COLO829 (cell line): Measurements from ENCODE around the gene LRP4.
"Not testable (repeated sequence)": the region's sequence is repeated elsewhere in the genome, so short reads cannot be mapped to it uniquely, and the experiment has no call there.

Experiments
- DNase-seq: peaks from one replicate; pipeline ENCODE4 v3.0.0; 2012; ENCODE audit warnings: low spot score

Gene LRP4

DNA sequence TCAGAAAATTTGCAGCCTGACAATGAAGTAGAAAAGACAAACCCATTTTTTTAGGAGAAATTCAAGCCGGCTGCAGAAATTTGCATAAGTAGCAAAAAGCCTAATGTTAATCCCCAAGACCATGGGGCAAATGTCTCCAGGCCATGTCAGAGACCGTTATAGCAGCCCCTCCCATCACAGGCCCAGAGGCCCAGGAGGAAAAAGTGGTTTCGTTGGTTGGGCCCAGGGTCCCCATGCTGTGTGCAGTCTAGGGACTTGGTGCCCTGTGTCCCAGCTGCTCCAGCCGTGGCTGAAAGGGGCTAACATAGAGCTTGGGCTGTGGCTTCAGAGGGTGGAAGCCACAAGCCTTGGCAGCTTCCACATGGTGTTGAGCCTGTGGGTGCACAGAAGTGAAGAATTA is 9.6 kb upstream of the LRP4 start:
- DNase-seq, result not testable (repeated sequence)

- DNase-seq, result no peak
Measured at GRCh38 chr11:46920755-46921154, 2.4 kb upstream of the LRP4 start.

DNA sequence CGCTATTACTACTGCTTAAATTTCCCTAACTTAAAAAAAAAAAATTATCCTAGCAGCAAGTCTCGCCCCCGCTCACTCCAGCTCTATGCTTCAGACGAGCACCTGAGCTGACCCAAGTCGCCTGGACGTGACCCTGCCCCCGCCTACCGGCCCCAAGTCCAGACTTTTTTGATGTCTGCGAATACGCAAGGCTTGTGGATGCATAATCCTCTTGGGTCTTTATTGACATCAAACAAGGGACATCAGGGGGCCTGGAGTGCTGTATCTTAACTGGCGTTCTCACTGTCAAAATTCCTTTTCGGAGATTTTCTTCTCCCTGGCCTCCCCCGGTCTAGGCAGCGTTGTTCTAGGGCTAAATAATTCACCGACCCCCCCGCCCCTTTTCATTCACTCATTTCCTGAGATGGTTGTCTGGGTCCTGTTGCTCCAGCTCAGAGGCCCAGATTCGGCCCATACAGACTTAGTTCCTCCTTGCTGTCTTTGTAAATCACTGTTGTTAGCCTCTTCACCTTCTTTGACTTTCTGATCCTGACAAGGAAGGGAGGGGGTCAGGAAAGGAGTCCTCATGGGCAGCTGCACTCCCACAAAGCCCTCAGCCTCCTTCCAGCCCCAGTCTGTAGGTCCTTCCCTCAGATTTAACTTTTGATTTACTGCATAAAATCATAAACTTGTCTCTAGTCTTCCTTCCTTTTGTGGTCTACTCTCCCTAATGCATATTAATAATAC is 601 bp upstream of the LRP4 start:
- no peak for DNase-seq

DNA sequence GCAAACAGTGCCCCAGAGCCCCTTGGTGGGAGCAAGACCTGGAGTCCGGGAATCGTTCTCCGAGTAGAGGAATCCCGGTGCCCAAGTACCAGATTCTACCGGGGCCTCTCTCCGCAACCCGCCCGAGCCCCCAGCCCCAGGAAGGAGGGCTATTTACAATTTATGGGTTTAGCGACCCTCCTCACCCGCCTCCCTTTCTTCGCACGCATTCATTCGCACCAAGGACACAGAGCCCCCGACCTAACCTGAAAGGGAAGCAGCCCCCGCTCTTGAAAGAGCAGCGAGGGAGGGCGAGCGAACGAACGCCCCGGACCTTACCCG is 628 bp downstream of the LRP4 start:
- DNase-seq, result no peak

DNA sequence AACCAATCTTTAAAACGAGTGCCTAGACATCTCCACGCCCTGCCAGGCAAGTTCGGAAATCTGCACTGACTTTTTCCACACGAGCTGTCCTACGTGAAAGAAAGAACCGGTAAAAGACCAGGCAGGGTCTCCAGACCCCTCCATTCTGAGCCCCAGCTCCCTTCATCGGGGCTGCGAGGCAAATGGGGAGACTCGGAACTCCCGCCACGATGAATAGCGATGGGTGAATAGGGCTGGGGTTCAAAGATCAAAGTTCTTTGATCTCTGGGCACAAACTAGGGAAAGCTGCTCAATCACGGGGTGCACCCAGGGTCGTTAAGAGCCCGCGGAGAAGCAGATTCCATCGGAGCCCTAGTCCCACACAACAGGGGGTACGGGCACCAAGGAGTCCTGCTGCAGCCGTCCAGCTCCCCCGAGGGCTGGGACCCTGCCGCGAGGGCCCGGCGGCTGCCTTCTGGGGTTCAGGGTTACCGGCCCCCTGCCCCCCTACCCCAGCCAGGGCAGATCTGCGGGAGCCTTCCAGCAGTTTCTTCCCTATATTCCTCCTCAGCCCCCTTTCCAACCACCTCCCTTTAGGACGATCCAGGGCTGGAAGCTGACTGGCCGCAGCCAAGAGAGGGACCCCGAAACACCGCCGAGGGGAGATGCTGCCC is 1.1 kb downstream of the LRP4 start:
- no peak for DNase-seq

DNA sequence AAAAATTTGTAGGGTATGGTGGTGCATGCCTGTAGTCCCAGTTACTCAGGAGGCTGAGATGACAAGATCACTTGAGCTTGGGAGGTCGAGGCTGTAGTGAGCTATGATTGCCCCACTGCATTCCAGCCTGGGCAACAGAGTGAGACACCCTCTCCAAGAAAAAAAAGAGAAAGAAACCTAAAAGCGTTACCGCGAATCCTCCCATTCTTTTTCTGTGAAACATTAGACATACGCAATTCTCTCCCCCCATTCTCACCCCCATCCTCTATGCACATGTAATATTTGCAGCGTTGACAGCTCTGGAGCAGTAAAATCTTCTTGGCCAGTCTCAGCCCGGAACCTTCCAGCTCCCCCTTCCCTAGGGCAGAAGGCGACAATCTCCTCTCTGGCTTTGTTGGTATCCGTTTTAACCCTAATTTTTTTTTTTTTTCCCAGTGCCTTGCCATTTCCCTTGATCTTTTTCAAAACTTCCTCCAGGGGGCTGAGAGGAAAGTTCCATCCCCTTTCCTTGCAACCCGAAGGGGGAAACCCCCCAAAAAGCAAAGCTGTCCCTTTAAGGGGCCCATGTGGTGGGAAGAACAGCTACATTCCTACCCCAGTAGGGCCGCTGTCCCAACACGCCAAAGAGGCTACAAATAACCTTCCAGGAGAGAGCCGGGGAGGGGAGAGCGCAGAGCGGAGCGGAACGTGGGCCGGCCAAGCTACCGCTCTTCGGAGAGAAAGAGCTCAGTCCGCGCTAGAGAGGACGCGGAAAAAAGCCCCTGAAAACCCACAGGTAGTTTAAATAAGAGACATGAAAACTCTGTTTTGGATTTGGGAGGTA is 1.9 kb downstream of the LRP4 start:
- DNase-seq, result peak; percentile 53

GRCh38 chr11:46914910-46915309 is 3.4 kb downstream of the LRP4 start:
- DNase-seq, result no peak

DNA sequence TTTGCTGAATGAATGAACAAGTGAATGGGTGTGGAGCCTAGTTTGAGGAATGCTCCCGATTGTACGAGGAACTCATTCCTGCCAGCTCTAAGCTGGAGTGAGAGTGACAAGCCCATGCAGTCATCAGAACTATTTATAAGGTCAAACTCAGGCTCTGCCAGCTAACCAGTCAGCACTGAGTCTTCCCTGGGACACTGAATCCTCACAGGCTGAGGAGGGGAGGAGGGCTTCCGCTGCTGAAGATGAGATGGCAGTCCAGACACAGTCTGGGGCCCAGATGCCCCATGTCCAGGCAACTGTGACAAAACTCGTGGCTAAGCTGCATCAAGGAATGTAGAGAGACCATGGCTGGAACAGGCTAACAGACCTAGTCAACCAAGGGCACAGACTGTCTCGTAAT is 4.0 kb downstream of the LRP4 start:
- DNase-seq, result no peak

DNA sequence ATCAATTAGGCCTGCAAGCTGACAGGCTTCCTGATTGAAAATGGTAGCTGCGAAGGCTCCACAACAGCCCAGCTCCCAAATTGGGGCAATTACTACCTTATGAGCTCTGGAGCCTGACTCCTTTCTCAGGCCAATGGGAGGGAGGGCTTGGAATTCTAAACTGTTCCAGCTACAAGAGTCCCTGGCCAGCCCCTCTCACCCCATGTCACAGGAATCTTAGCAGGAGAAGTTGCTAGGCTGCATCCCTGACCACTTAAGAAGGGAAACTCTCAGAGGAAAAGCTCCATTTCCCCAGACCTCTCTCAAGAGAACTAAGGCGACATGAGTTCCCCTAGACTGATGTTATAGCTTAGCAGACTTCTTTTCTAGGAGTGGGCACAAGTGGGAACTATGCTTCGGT is 4.9 kb downstream of the LRP4 start:
- DNase-seq, result no peak

DNA sequence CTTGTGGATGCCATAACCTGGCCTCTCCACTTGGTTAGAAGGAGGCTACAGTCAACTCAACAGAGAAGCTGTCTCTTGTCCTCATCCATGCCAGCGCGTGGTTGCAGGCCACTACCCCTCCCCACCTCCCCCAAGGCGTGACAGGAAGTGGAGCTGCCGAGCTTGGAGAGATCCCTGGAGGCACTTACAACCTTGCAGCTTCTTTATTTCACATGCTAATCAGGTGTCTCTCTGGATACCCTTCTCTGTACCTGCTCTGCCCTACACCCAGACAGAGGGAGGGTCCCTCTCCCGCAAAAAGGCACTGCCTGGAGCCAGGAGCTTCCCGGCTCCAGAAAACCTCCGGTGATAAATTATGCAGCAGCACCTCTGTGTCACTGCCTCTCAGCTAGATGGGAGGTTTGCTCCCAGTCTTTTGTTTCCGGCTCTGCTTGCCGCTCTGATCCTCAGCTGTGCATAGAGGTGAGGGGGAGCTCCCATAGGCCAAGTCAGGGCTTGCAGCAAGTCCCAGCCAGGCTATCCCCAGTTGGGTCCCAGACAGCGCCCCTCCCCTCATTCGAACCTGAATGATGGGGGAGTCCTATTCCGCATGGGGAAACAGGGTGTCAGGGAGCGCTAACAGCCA is 5.7 kb downstream of the LRP4 start:
- no peak for DNase-seq

DNA sequence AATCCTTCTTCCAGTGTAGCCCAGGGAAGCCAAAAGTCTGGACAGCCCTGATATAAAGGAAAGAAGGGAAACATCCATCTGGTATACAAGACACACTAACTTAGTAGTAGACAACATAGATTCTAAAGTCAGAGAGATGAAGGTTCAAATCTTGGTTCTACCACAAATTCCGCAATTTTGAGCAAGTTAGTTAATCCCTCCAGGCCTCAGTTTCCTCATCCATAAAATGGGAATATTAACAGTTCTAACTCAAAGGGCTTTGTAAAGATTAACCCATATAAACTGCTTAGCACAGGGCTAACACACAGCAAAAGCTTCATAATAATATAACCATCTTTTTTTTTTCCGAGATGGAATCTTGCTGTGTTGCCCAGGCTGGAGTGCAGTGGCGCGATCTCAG is 10.7 kb downstream of the LRP4 start:
- no peak for DNase-seq

GRCh38 chr11:46906609-46907041 is 11.7 kb downstream of the LRP4 start:
- no peak for DNase-seq

DNA sequence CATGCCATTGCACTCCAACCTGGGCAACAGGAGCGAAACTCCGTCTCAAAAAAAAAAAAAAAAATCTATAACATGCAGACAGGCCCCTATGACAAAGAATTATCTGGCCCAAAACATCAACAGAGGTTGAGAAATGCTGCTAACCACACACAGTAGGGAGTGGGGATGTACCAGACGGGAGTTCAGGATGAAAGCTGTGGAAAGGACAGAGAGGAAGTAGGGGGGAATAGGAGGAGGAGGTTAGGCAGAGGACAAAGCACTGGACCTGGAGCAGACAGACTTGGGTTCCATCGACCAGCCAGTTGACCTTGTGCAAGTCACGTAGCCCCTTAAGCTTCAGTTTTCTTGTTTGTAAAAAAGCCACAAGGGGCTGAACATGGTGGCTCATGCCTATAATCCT is 12.5 kb downstream of the LRP4 start:
- DNase-seq, result no peak

GRCh38 chr11:46903846-46904245 is 14.5 kb downstream of the LRP4 start:
- DNase-seq, result no peak

DNA sequence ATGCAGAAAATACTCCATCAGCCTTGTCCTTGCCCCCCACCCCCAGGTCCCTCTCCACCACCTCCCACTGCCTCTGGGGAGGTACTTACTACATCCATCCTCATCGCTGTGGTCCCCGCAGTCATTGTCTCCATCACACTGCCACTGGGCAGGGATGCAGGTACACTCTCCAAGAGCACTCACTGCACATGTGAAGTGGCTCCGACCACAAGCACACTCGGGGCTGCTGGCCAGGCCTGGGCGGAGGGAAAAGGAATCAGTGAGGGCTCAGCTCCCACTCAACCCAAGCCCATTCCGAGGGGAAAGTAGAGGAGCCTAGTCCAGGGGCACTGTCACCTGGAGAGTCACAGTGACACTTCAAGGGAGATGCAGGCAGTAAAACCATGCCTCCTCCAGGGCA is 15.7 kb downstream of the LRP4 start:
- DNase-seq, result no peak

DNA sequence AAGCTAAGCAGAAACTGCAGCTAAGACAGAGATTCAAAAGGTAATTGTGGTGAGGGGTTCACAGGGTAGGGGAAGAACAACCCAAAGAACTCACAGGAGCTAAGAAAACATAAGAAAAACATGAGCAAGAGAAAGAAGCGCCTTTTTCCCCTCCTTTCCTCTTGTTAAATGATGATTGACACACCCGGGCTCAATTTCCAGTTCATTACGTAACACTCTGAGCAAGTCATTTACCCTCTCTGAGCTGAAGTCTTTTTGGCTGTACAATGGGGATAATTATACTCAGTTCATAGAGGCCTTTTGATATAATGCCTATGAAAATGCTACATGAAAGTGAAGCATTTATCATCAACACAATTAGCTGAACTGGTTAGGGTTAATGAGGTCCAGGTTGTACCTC is 17.2 kb downstream of the LRP4 start:
- no peak for DNase-seq

DNA sequence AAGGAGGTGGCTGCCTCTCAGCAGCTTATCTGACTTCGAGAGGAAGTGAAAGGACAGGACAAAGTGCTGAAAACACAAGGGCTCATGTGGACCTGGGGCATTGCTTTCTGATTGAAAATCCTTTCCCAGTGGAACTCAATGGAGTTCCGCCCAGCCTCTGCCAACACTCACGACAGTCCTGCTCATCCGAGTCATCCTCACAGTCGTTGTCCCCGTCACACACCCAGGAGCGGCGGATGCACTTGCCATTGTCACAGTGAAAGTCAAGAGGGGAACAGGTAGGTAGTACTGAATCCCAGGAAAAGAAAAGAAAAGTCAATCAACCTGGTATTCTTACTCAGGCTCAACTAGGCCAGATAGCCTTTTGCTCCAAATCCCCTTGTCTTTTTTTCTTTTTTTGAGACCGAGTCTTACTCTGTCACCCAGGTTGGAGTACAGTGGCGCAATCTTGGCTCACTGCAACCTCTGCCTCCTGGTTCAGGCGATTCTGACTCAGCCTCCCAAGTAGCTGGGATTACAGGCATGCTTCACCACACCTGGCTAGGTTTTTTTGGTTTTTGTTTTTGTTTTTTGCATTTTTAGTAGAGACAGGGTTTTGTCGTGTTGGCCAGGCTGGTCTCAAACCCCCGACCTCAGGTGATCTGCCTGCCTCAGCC is 18.1 kb downstream of the LRP4 start:
- DNase-seq, result no peak

DNA sequence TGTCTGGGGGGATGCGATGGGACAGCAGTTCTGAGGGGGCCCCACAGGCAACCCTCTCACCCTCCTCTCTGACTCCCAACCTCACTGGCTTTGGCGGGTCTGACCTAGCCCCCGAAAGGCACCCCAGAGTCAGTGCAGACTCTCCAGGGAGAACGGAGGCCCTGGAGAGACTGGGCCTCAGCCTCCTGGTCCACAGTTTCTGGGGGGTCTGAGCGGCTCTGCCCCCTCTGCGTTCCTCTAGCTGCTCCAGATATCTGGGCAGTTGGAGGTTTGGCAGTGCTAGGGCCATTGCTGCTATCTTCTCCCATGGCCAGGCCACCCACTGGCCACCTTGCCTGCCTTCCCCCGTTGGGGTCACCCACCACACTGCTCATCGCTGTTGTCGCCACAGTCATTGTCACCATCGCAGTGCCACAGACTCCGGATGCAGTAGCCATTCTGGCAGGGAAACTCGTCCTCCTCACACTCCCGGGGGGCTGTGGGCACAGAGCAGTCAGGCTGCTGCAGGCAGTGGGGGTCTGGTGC is 18.8 kb downstream of the LRP4 start:
- DNase-seq, result no peak

DNA sequence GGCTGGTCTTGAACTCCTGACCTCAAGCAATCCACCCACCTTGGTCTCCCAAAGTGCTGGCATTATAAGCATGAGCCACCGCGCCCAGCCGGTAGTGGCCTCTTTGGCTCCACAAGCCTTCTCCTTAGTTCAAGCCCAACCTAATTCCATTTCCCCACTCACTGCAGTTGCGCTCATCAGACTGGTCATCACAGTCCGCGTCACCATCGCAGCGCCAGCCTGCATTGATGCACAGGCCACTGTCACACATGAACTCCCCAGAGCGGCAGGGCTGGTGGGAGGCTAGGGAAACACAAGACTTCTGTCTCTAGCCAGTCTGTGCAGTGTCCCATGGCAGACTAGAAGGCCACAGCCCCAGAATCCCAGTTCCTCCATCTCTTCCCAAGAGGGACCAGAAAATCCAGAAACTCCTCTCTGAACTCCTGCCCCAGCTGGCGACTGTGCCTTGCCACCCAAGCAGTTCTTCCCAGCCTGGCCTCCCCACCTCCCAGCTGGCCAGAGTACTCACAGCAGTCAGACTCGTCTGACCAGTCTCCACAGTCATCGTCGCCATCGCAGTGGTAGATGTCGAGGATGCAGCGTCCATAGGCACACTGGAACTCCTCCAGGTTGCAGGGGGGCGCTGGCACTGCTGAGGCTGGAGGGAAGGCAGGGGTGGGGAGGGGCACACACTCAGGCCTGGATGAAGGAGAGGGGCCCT is 19.8 kb downstream of the LRP4 start:
- no peak for DNase-seq

DNA sequence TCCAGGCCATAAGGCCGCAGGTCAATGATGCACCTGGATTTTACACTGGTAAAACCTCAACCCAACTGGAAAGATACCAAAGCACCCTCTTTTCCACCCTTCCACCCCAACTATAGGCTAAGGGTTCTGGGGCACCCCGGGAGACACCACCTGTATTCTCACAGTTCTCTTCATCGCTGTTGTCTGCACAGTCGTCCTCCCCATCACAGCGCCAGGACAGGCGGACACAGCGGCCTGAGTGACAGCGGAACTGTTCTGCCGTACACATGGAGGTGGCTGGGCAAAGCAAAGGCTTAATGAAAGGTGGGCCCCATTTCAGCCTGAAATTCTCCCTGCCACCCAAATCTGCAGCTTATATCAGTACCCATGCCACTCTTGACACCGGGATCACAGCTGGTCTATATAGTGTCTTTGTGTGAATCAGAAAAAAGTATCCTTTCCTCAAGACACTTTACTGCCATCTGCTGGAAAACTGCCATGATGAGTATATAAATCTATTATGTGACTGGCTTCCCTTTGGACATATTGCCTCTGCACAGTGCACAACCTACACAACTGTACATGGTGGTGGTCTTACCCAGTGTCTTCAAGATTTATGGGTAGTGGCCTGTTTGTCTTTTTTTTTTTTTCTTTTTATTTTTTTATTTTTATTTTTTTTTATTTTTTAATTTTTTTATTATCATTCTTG is 21.5 kb downstream of the LRP4 start:
- DNase-seq, result peak; percentile 58

- DNase-seq, result no peak
Measured at GRCh38 chr11:46895821-46896220, 22.5 kb downstream of the LRP4 start.
